Measurements from ENCODE around the gene DNM2.

GRCh38 chr19:10805758-10806247 lies 87.9 kb downstream of the DNM2 start:
- TF ChIP-seq, protein P1, sequence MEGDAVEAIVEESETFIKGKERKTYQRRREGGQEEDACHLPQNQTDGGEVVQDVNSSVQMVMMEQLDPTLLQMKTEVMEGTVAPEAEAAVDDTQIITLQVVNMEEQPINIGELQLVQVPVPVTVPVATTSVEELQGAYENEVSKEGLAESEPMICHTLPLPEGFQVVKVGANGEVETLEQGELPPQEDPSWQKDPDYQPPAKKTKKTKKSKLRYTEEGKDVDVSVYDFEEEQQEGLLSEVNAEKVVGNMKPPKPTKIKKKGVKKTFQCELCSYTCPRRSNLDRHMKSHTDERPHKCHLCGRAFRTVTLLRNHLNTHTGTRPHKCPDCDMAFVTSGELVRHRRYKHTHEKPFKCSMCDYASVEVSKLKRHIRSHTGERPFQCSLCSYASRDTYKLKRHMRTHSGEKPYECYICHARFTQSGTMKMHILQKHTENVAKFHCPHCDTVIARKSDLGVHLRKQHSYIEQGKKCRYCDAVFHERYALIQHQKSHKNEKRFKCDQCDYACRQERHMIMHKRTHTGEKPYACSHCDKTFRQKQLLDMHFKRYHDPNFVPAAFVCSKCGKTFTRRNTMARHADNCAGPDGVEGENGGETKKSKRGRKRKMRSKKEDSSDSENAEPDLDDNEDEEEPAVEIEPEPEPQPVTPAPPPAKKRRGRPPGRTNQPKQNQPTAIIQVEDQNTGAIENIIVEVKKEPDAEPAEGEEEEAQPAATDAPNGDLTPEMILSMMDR (conservative IDR thresholded peaks at IDR 0.05 in 1 of 2, IDR thresholded peaks at IDR 0.05 in 1 of 2; ENCODE audit: low read depth in 1 of 2, low read length in 2 of 2), result no peak
- no peak for TF ChIP-seq EZH2 (IDR thresholded peaks at IDR 0.05; ENCODE audit: low read length, missing control alignments)

Measured in fibroblast of lung (primary cell).